SK-N-SH (cell line): ENCODE data around the gene BAD. TPM values are rescaled to one million over a fixed set of nuclear protein-coding genes. Genes with fewer than 3 reads are reported as not detected.
A peak's percentile ranks its signal among the peaks of the same experiment; 100 is the strongest.

ENCODE experiments used
- CTCF ChIA-PET: fragments of 300-600, 350-600 bp; formaldehyde crosslinking; extraction: SDS; loops from one replicate; lab custom pipeline; 2021; lab: Yijun Ruan, JAX
- POLR2A ChIA-PET: fragments of 350-600 bp; sonication (Branson Sonifier 250); formaldehyde crosslinking; extraction: SDS; loops from one replicate; lab custom pipeline; 2020; ENCODE audit warnings: antibody characterized with exemption, inconsistent platforms; lab: Yijun Ruan, JAX
- DNase-seq: peaks from one replicate; pipeline ENCODE4 v3.0.0; 2012
- H2AFZ ChIP-seq: fragments of 200-600 bp; sonication (generic); 2 replicates; pipeline ENCODE4 v1.8.1; 2016; ENCODE audit warnings: antibody characterized with exemption, mild to moderate bottlenecking, low read depth
- H3F3A ChIP-seq: fragments of 200-600 bp; sonication (generic); replicated peaks from 2 replicates; pipeline ENCODE3; 2016; ENCODE audit warnings: antibody characterized with exemption, mild to moderate bottlenecking; ENCODE audit not compliant: insufficient read depth
- H3K27ac ChIP-seq, 2 experiments: fragments of 200-500 bp in 1 of 2; fragments of 200-600 bp in 1 of 2; sonication (Bioruptor generic) in 1 of 2; sonication (generic), shearing (Covaris generic) in 1 of 2; 2 replicates each; pipeline versions ENCODE4 v1.5.1 to v1.6.1; 2014 to 2016; ENCODE audit warnings: low read depth in 2 of 2, inconsistent platforms in 1 of 2, low read length in 1 of 2, mild to moderate bottlenecking in 1 of 2, mixed read lengths in 1 of 2
- H3K27me3 ChIP-seq: fragments of 200-600 bp; sonication (generic), shearing (Covaris generic); 2 replicates; pipeline ENCODE4 v1.6.1; 2016; ENCODE audit warnings: mixed run types; ENCODE audit not compliant: insufficient read depth
- H3K36me3 ChIP-seq, 2 experiments: fragments of 200-500 bp in 1 of 2; fragments of 200-600 bp in 1 of 2; sonication (Bioruptor generic) in 1 of 2; sonication (generic) in 1 of 2; replicated peaks in 1 of 2; 2 replicates each; pipeline versions ENCODE3 to v1.5.1; 2014 to 2016; ENCODE audit warnings: low read length in 1 of 2, mild to moderate bottlenecking in 1 of 2; ENCODE audit not compliant: insufficient read depth in 2 of 2, control insufficient read depth in 1 of 2
- H3K4me1 ChIP-seq, 2 experiments: fragments of 200-500 bp in 1 of 2; fragments of 200-600 bp in 1 of 2; sonication (Bioruptor generic) in 1 of 2; sonication (generic), shearing (Covaris generic) in 1 of 2; 2 replicates each; pipeline versions ENCODE4 v1.5.1 to v1.6.1; 2014 to 2016; ENCODE audit warnings: low read depth in 1 of 2, low read length in 1 of 2, mixed run types in 1 of 2; ENCODE audit not compliant: insufficient read depth in 2 of 2, control insufficient read depth in 1 of 2
- H3K4me2 ChIP-seq: fragments of 200-600 bp; sonication (generic), shearing (Covaris generic); 2 replicates; pipeline ENCODE4 v1.6.1; 2017; ENCODE audit warnings: mixed run types
- H3K4me3 ChIP-seq, 2 experiments: fragments of 200-500 bp in 1 of 2; fragments of 200-600 bp in 1 of 2; sonication (Bioruptor generic) in 1 of 2; sonication (generic), shearing (Covaris generic) in 1 of 2; 2 replicates each; pipeline versions ENCODE4 v1.5.1 to v1.8.1; 2014 to 2016; ENCODE audit warnings: low read depth in 2 of 2, inconsistent platforms in 1 of 2, low read length in 1 of 2, mild to moderate bottlenecking in 1 of 2, mixed read lengths in 1 of 2, moderate library complexity in 1 of 2
- H3K79me2 ChIP-seq: fragments of 200-600 bp; sonication (generic); 2 replicates; pipeline ENCODE4 v1.8.1; 2017; ENCODE audit warnings: mild to moderate bottlenecking; ENCODE audit not compliant: insufficient read depth
- H3K9ac ChIP-seq: fragments of 200-600 bp; sonication (generic); 2 replicates; pipeline ENCODE4 v1.6.1; 2017; ENCODE audit warnings: mixed run types
- H3K9me2 ChIP-seq: fragments of 200-600 bp; sonication (generic); 2 replicates; pipeline ENCODE4 v1.6.1; 2017; ENCODE audit warnings: mixed run types
- H3K9me3 ChIP-seq: fragments of 200-600 bp; sonication (generic); 2 replicates; pipeline ENCODE4 v1.6.1; 2017; ENCODE audit warnings: mixed run types, mild to moderate bottlenecking, moderate library complexity
- H4K20me1 ChIP-seq: fragments of 200-600 bp; sonication (generic); 2 replicates; pipeline ENCODE4 v1.6.1; 2017; ENCODE audit warnings: mild to moderate bottlenecking, mixed run types; ENCODE audit not compliant: insufficient read depth
- CHD2 ChIP-seq: fragments of 150-350 bp; IDR thresholded peaks from 2 replicates; pipeline ENCODE4 v1.6.1; 2018; ENCODE audit warnings: low read length; ENCODE audit not compliant: partially characterized antibody
- CTCF ChIP-seq: fragments of 200-600 bp; sonication (generic); IDR thresholded peaks from 2 replicates; pipeline ENCODE4 v1.6.1; 2017; ENCODE audit warnings: antibody characterized with exemption, mild to moderate bottlenecking, moderate library complexity
- ELF1 ChIP-seq: IDR thresholded peaks from 2 replicates; pipeline ENCODE4 v1.4.0; 2012
- EP300 ChIP-seq, 2 experiments: IDR thresholded peaks; 2 replicates each; pipeline versions ENCODE4 v1.4.0 to v1.6.1; 2012; ENCODE audit warnings: borderline replicate concordance in 1 of 2, low read depth in 1 of 2, low read length in 1 of 2
- FOSL2 ChIP-seq: IDR thresholded peaks from 2 replicates; pipeline ENCODE4 v1.4.0; 2012; ENCODE audit warnings: low read depth, mild to moderate bottlenecking, moderate library complexity, borderline replicate concordance
- FOXM1 ChIP-seq: IDR thresholded peaks from 2 replicates; pipeline ENCODE4 v1.4.0; 2012; ENCODE audit warnings: low read depth, mild to moderate bottlenecking
- GABPA ChIP-seq: IDR thresholded peaks from 2 replicates; pipeline ENCODE4 v1.4.0; 2012; ENCODE audit warnings: low read depth, mild to moderate bottlenecking
- JUND ChIP-seq: IDR thresholded peaks from 2 replicates; pipeline ENCODE4 v1.4.0; 2012
- MAX ChIP-seq: IDR thresholded peaks from 2 replicates; pipeline ENCODE4 v1.4.0; 2012; ENCODE audit warnings: low read depth
- MXI1 ChIP-seq: IDR thresholded peaks from 2 replicates; pipeline ENCODE4 v1.6.1; 2012; ENCODE audit warnings: mild to moderate bottlenecking, low read depth, low read length, improper control_type of control experiment
- NFIC ChIP-seq: IDR thresholded peaks from 2 replicates; pipeline ENCODE4 v1.4.0; 2012; ENCODE audit warnings: borderline replicate concordance
- NRF1 ChIP-seq: IDR thresholded peaks from 2 replicates; pipeline ENCODE4 v1.6.1; 2012; ENCODE audit warnings: low read depth, mild to moderate bottlenecking, low read length
- PBX3 ChIP-seq: IDR thresholded peaks from 2 replicates; pipeline ENCODE4; 2012
- REST ChIP-seq: IDR thresholded peaks from 2 replicates; pipeline ENCODE4 v1.6.1; 2012; ENCODE audit warnings: mild to moderate bottlenecking, low read depth, low read length, moderate library complexity
- RXRA ChIP-seq: IDR thresholded peaks from 2 replicates; pipeline ENCODE4 v1.4.0; 2012; ENCODE audit warnings: low read depth, mild to moderate bottlenecking, borderline replicate concordance
- SIN3A ChIP-seq: IDR thresholded peaks from 2 replicates; pipeline ENCODE4 v1.6.1; 2012; ENCODE audit warnings: low read depth, mild to moderate bottlenecking, low read length, moderate library complexity, borderline replicate concordance
- TAF1 ChIP-seq: IDR thresholded peaks from 2 replicates; pipeline ENCODE4 v1.6.1; 2012; ENCODE audit warnings: low read depth, mild to moderate bottlenecking, low read length, moderate library complexity, borderline replicate concordance
- TCF12 ChIP-seq: IDR thresholded peaks from 2 replicates; pipeline ENCODE4 v1.4.0; 2012
- TEAD4 ChIP-seq: IDR thresholded peaks from 2 replicates; pipeline ENCODE4 v1.4.0; 2012; ENCODE audit warnings: mild to moderate bottlenecking, borderline replicate concordance; ENCODE audit not compliant: insufficient read depth
- USF2 ChIP-seq: fragments of 150-350 bp; IDR thresholded peaks from 2 replicates; pipeline ENCODE4 v1.6.1; 2017; ENCODE audit warnings: antibody characterized with exemption, low read length, low read depth, borderline replicate concordance
- YY1 ChIP-seq: IDR thresholded peaks from 2 replicates; pipeline ENCODE4 v1.4.0; 2012; ENCODE audit warnings: low read depth, mild to moderate bottlenecking
- ZBTB33 ChIP-seq: IDR thresholded peaks from 2 replicates; pipeline ENCODE4 v1.4.0; 2012; ENCODE audit warnings: low read depth, borderline replicate concordance
- WGBS: methylation state at CpG from one replicate; pipeline ENCODE4 v1.1.6; 2017; ENCODE audit warnings: low lambda C conversion rate; 5-methylcytosine and 5-hydroxymethylcytosine counted together
- polyA plus RNA-seq, 3 experiments: library from polyadenylated mRNA; depleted of rRNA; stranded (reverse); fragments of >200 nt; gene quantifications; 2 replicates each; pipeline ENCODE4 v1.2.3, GENCODE V29; 2012

The BAD gene
- polyA plus RNA-seq, 1 of the 3 experiments (the other 2 are of a cell fraction), result 80.9 TPM

- Histone ChIP-seq H3K79me2 (peaks cover 19% of the 10 kb centered on the region), H4K20me1 (no peaks in the 10 kb centered on the region), H3K4me3 (peak overlapping the region; percentile 60 to 76), H3K4me2 (peak overlapping the region; percentile 96), H3K36me3 (peaks cover 7 to 20% of the 10 kb centered on the region in 2 experiments), H3K9me3 (no peaks in the 10 kb centered on the region), H3F3A (peaks cover 40% of the 10 kb centered on the region), H3K27me3 (no peaks in the 10 kb centered on the region), H3K27ac (peak overlapping the region; percentile 97 to 99), H3K9ac (peak overlapping the region; percentile 84), H3K4me1 (peaks cover 12 to 41% of the 10 kb centered on the region in 2 experiments; a peak in 2 of 4 replicates), H3K9me2 (no peaks in the 10 kb centered on the region), H2AFZ (peak overlapping the region; percentile 83; the same call in 1 of the 2 replicates)
- peak; percentile 86 for DNase-seq
- ChIA-PET CTCF (interaction anchor here (0.7 to 6.9 kb wide), 15 partner anchors 11 to 90 kb away, joined by 3 to 89 read pairs (median 10); partner anchors contain the start of genes BAD, ESRRA, FERMT3 and KCNK4), POLR2A (interaction anchor here (1.0 to 6.5 kb wide), 9 partner anchors 15 to 84 kb away, joined by 3 to 112 read pairs (median 9); partner anchors contain the start of genes BAD, ESRRA, FKBP2 and GPR137)
- WGBS, result 1% methylated on average over 22 of the region's 58 CpGs
- TF ChIP-seq TEAD4 (0 out of 2 replicates have a peak, but pooled peaks have one; percentile 19), SIN3A (no peak; the same call in 1 of the 2 replicates), ZBTB33 (peak; percentile 41; the same call in 1 of the 2 replicates), NFIC (no peak), ELF1 (peak; percentile 100), FOXM1 (no peak), YY1 (peak; percentile 99), CTCF (0 out of 2 replicates have a peak, but pooled peaks have one; percentile 14), PBX3 (peak; percentile 46; the same call in 1 of the 2 replicates), CHD2 (peak; percentile 96), MAX (peak; percentile 34; the same call in 1 of the 2 replicates), FOSL2 (0 out of 2 replicates have a peak, but pooled peaks have one; percentile 34), MXI1 (no peak), NRF1 (peak; percentile 76), GABPA (peak; percentile 98), EP300 (IDR thresholded peaks at IDR 0.05; ENCODE audit: borderline replicate concordance in 1 of 2, low read depth in 1 of 2, low read length in 1 of 2) (no peak; a peak in 1 of 4 replicates), REST (no peak), JUND (peak; percentile 47; the same call in 1 of the 2 replicates), USF2 (no peak; the same call in 1 of the 2 replicates), RXRA (0 out of 2 replicates have a peak, but pooled peaks have one; percentile 33), TCF12 (peak; percentile 54), TAF1 (no peak; the same call in 1 of the 2 replicates)
Observed at GRCh38 chr11:64269540-64270220, 14.8 kb downstream of the BAD start.
